K562 (cell line): ENCODE measurements around the gene PRDM12. TPM values are rescaled to one million over a fixed set of nuclear protein-coding genes. Genes with fewer than 3 reads are reported as not detected.

Experiments
- COPS2 ChIP-seq: fragments of 450-650 bp; conservative IDR thresholded peaks from 2 replicates; pipeline ENCODE4 v1.6.1; 2016; ENCODE audit warnings: mild to moderate bottlenecking, moderate library complexity
- IFI16 ChIP-seq: fragments of 250-450 bp; sonication (Bioruptor Pico); IDR thresholded peaks from 2 replicates; pipeline ENCODE4 v2.1.2; 2022; ENCODE audit warnings: mild to moderate bottlenecking, inconsistent platforms
- KDM1A ChIP-seq, 2 experiments: fragments of 450-650 bp; IDR thresholded peaks; 2 replicates each; pipeline ENCODE4 v1.6.1; 2016; ENCODE audit warnings: mild to moderate bottlenecking in 2 of 2
- KDM5B ChIP-seq: fragments of 200-600 bp; sonication (generic); IDR thresholded peaks from 2 replicates; pipeline ENCODE4 v1.6.1; 2012; ENCODE audit warnings: low read depth, mild to moderate bottlenecking, moderate library complexity, low read length, control low read depth, inconsistent platforms; ENCODE audit not compliant: insufficient replicate concordance
- MBD2 ChIP-seq: sonication (generic); IDR thresholded peaks from 2 replicates; pipeline ENCODE4 v1.6.1; 2016; ENCODE audit warnings: low read depth, borderline replicate concordance
- MYBL2 ChIP-seq, 2 experiments: fragments of 450-650 bp in 1 of 2; sonication (generic) in 1 of 2; formaldehyde crosslinking in 1 of 2; IDR thresholded peaks; 2 replicates each; pipeline versions ENCODE4 v1.6.1 to v1.8.1; 2017 to 2022; ENCODE audit warnings: borderline replicate concordance in 1 of 2, inconsistent platforms in 1 of 2, low read depth in 1 of 2, mild to moderate bottlenecking in 1 of 2, missing genetic modification reagents in 1 of 2, moderate library complexity in 1 of 2
- SMARCB1 ChIP-seq: IDR thresholded peaks from 2 replicates; pipeline ENCODE4 v1.6.1; 2011; ENCODE audit warnings: improper control_type of control experiment, low read depth; ENCODE audit not compliant: insufficient read length
- SRSF1 ChIP-seq: fragments of 200-400 bp; formaldehyde crosslinking; IDR thresholded peaks from 2 replicates; pipeline ENCODE4 v1.6.1; 2017; ENCODE audit warnings: mild to moderate bottlenecking, low read depth, low read length, moderate library complexity
- TCF3 ChIP-seq: sonication (generic); formaldehyde crosslinking; IDR thresholded peaks from 2 replicates; pipeline ENCODE4 v1.4.0; 2020; ENCODE audit warnings: mild to moderate bottlenecking, missing genetic modification reagents
- TRIM28 ChIP-seq: fragments of 450-650 bp; IDR thresholded peaks from 2 replicates; pipeline ENCODE4 v1.6.1; 2017
- polyA plus RNA-seq, 8 experiments: library from polyadenylated mRNA; depleted of rRNA in 4 of 8; stranded (reverse) in 5 of 8; unstranded in 3 of 8; fragments of >200 nt; fragmentation: Nextera tagmentation in 2 of 8; fragmentation: Illumina TruSeq in 1 of 8; extraction: Ambion mirVana in 2 of 8; extraction: Trizol in 1 of 8; gene quantifications; 2 replicates each; pipeline versions ENCODE4 v1.2.1 to v1.2.3, GENCODE V29; 2011 to 2014; ENCODE audit warnings: inconsistent platforms in 1 of 8, missing spikeins in 1 of 8
- total RNA-seq, 7 experiments: library from RNA; depleted of rRNA in 6 of 7; stranded (reverse); fragments of >200 nt in 6 of 7; fragmentation: Illumina TruSeq in 2 of 7; extraction: Trizol in 2 of 7; gene quantifications; 2 replicates each; pipeline versions ENCODE4 v1.2.1 to v1.2.3, GENCODE V29; 2011 to 2021; ENCODE audit warnings: low replicate concordance in 1 of 7
- TF ChIP-seq, protein P1 (sequence below): fragments of 200-600 bp; sonication (generic); IDR thresholded peaks from one replicate; pipeline ENCODE4 v1.6.1; 2012; ENCODE audit warnings: mild to moderate bottlenecking, low read depth, low read length, inconsistent platforms
- TF ChIP-seq, protein P2 (sequence below), 3 experiments: IDR thresholded peaks in 2 of 3; conservative IDR thresholded peaks in 1 of 3; 2 replicates each; pipeline ENCODE4 v1.5.1; 2011 to 2012; ENCODE audit warnings: low read length in 3 of 3, mild to moderate bottlenecking in 3 of 3, control low read depth in 2 of 3, improper control_type of control experiment in 1 of 3, inconsistent platforms in 1 of 3, low read depth in 1 of 3, mixed read lengths in 1 of 3, moderate library complexity in 1 of 3; ENCODE audit not compliant: insufficient read depth in 2 of 3

The PRDM12 gene
- total and polyA plus RNA-seq, 9 of the 15 experiments (the other 6 are each of a cell fraction or from before 2014, with no cell fraction given): 0.04 to 0.22 (median 0.07) TPM; not detected in 3

- TF ChIP-seq, protein P1, sequence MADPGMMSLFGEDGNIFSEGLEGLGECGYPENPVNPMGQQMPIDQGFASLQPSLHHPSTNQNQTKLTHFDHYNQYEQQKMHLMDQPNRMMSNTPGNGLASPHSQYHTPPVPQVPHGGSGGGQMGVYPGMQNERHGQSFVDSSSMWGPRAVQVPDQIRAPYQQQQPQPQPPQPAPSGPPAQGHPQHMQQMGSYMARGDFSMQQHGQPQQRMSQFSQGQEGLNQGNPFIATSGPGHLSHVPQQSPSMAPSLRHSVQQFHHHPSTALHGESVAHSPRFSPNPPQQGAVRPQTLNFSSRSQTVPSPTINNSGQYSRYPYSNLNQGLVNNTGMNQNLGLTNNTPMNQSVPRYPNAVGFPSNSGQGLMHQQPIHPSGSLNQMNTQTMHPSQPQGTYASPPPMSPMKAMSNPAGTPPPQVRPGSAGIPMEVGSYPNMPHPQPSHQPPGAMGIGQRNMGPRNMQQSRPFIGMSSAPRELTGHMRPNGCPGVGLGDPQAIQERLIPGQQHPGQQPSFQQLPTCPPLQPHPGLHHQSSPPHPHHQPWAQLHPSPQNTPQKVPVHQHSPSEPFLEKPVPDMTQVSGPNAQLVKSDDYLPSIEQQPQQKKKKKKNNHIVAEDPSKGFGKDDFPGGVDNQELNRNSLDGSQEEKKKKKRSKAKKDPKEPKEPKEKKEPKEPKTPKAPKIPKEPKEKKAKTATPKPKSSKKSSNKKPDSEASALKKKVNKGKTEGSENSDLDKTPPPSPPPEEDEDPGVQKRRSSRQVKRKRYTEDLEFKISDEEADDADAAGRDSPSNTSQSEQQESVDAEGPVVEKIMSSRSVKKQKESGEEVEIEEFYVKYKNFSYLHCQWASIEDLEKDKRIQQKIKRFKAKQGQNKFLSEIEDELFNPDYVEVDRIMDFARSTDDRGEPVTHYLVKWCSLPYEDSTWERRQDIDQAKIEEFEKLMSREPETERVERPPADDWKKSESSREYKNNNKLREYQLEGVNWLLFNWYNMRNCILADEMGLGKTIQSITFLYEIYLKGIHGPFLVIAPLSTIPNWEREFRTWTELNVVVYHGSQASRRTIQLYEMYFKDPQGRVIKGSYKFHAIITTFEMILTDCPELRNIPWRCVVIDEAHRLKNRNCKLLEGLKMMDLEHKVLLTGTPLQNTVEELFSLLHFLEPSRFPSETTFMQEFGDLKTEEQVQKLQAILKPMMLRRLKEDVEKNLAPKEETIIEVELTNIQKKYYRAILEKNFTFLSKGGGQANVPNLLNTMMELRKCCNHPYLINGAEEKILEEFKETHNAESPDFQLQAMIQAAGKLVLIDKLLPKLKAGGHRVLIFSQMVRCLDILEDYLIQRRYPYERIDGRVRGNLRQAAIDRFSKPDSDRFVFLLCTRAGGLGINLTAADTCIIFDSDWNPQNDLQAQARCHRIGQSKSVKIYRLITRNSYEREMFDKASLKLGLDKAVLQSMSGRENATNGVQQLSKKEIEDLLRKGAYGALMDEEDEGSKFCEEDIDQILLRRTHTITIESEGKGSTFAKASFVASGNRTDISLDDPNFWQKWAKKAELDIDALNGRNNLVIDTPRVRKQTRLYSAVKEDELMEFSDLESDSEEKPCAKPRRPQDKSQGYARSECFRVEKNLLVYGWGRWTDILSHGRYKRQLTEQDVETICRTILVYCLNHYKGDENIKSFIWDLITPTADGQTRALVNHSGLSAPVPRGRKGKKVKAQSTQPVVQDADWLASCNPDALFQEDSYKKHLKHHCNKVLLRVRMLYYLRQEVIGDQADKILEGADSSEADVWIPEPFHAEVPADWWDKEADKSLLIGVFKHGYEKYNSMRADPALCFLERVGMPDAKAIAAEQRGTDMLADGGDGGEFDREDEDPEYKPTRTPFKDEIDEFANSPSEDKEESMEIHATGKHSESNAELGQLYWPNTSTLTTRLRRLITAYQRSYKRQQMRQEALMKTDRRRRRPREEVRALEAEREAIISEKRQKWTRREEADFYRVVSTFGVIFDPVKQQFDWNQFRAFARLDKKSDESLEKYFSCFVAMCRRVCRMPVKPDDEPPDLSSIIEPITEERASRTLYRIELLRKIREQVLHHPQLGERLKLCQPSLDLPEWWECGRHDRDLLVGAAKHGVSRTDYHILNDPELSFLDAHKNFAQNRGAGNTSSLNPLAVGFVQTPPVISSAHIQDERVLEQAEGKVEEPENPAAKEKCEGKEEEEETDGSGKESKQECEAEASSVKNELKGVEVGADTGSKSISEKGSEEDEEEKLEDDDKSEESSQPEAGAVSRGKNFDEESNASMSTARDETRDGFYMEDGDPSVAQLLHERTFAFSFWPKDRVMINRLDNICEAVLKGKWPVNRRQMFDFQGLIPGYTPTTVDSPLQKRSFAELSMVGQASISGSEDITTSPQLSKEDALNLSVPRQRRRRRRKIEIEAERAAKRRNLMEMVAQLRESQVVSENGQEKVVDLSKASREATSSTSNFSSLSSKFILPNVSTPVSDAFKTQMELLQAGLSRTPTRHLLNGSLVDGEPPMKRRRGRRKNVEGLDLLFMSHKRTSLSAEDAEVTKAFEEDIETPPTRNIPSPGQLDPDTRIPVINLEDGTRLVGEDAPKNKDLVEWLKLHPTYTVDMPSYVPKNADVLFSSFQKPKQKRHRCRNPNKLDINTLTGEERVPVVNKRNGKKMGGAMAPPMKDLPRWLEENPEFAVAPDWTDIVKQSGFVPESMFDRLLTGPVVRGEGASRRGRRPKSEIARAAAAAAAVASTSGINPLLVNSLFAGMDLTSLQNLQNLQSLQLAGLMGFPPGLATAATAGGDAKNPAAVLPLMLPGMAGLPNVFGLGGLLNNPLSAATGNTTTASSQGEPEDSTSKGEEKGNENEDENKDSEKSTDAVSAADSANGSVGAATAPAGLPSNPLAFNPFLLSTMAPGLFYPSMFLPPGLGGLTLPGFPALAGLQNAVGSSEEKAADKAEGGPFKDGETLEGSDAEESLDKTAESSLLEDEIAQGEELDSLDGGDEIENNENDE: no peak
- TF ChIP-seq, protein P2, sequence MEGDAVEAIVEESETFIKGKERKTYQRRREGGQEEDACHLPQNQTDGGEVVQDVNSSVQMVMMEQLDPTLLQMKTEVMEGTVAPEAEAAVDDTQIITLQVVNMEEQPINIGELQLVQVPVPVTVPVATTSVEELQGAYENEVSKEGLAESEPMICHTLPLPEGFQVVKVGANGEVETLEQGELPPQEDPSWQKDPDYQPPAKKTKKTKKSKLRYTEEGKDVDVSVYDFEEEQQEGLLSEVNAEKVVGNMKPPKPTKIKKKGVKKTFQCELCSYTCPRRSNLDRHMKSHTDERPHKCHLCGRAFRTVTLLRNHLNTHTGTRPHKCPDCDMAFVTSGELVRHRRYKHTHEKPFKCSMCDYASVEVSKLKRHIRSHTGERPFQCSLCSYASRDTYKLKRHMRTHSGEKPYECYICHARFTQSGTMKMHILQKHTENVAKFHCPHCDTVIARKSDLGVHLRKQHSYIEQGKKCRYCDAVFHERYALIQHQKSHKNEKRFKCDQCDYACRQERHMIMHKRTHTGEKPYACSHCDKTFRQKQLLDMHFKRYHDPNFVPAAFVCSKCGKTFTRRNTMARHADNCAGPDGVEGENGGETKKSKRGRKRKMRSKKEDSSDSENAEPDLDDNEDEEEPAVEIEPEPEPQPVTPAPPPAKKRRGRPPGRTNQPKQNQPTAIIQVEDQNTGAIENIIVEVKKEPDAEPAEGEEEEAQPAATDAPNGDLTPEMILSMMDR (IDR thresholded peaks at IDR 0.05 in 2 of 3, conservative IDR thresholded peaks at IDR 0.05 in 1 of 3; ENCODE audit: insufficient read depth in 2 of 3, low read depth in 1 of 3, low read length in 3 of 3): no peak
- TF ChIP-seq IFI16 (no peak), TRIM28 (no peak; the same call in 1 of the 2 replicates), TCF3 (CRISPR knock-in tag) (no peak), MYBL2 (IDR thresholded peaks at IDR 0.05; ENCODE audit: low read depth) (peak; percentile 63; the same call in 1 of the 2 replicates), MYBL2 (CRISPR knock-in tag; IDR thresholded peaks at IDR 0.05; ENCODE audit: borderline replicate concordance) (no peak), KDM5B (peak; percentile 67), SRSF1 (no peak), MBD2 (0 out of 2 replicates have a peak, but pooled peaks have one; percentile 30), COPS2 (no peak), KDM1A (IDR thresholded peaks at IDR 0.05) (peak; percentile 75 to 86; a peak in 3 of 4 replicates), SMARCB1 (no peak)
Measured at GRCh38 chr9:130689937-130690700, 25.7 kb downstream of the PRDM12 start (continued).
